Vagina (tissue), 2 donors: Measurements from ENCODE around the gene CCNF. TPM values are rescaled to one million over a fixed set of nuclear protein-coding genes. Genes with fewer than 3 reads are reported as not detected.

ENCODE experiments used
- DNase-seq, 2 donors: peaks; one replicate each; pipeline ENCODE4 v3.0.0-alpha.2; 2017; ENCODE audit errors: extremely low spot score in 2 of 2
- H3K27ac ChIP-seq: fragments of 200-600 bp; sonication (generic); one replicate; pipeline ENCODE4 v1.5.1; 2019
- H3K27me3 ChIP-seq: fragments of 200-600 bp; sonication (generic); one replicate; pipeline ENCODE4 v1.5.1; 2019
- H3K36me3 ChIP-seq, 2 donors: fragments of 200-600 bp; sonication (generic); one replicate each; pipeline ENCODE4 v1.5.1; 2017 to 2019
- H3K4me1 ChIP-seq: fragments of 200-600 bp; sonication (generic); one replicate; pipeline ENCODE4 v1.5.1; 2019
- H3K4me3 ChIP-seq, 2 donors: fragments of 200-600 bp; sonication (generic); 1 replicate in 1 of 2; 2 replicates in 1 of 2; pipeline ENCODE4 v1.5.1; 2016 to 2019
- H3K9me3 ChIP-seq: fragments of 200-600 bp; sonication (generic); one replicate; pipeline ENCODE4 v1.5.1; 2019
- POLR2A ChIP-seq, 2 donors: fragments of 450-650 bp; IDR thresholded peaks; one replicate each; pipeline ENCODE4 v1.6.1; 2017; ENCODE audit warnings: antibody characterized with exemption in 2 of 2, mild to moderate bottlenecking in 2 of 2, moderate library complexity in 2 of 2
- POLR2AphosphoS5 ChIP-seq, 2 donors: sonication (generic); formaldehyde crosslinking; IDR thresholded peaks; one replicate each; pipeline ENCODE4 v1.9.0; 2017; ENCODE audit warnings: antibody characterized with exemption in 2 of 2, mild to moderate bottlenecking in 2 of 2, low read depth in 1 of 2; ENCODE audit not compliant: insufficient read depth in 1 of 2
- intact Hi-C: fragments of 100-400 bp; cut with DNase I; formaldehyde crosslinking; loops from one replicate; pipeline ENCODE4 v1.15.1; 2023
- total RNA-seq: library from RNA; depleted of rRNA; stranded (reverse); fragments of >200 nt; gene quantifications from one replicate; pipeline ENCODE4 v1.2.3, GENCODE V29; 2016
- TF ChIP-seq, protein P1 (sequence below), 3 experiments: fragments of 450-650 bp in 2 of 3; fragments of 200-600 bp in 1 of 3; sonication (generic) in 1 of 3; IDR thresholded peaks; one replicate each; pipeline ENCODE4 v1.5.1; 2017 to 2019; ENCODE audit warnings: antibody characterized with exemption in 3 of 3, mild to moderate bottlenecking in 2 of 3, moderate library complexity in 2 of 3

Gene CCNF
- total RNA-seq, 1 donor from 2014 or later: 2.5 TPM

GRCh38 chr16:2386990-2387389 is 42.3 kb upstream of the CCNF start:
- TF ChIP-seq, protein P1, sequence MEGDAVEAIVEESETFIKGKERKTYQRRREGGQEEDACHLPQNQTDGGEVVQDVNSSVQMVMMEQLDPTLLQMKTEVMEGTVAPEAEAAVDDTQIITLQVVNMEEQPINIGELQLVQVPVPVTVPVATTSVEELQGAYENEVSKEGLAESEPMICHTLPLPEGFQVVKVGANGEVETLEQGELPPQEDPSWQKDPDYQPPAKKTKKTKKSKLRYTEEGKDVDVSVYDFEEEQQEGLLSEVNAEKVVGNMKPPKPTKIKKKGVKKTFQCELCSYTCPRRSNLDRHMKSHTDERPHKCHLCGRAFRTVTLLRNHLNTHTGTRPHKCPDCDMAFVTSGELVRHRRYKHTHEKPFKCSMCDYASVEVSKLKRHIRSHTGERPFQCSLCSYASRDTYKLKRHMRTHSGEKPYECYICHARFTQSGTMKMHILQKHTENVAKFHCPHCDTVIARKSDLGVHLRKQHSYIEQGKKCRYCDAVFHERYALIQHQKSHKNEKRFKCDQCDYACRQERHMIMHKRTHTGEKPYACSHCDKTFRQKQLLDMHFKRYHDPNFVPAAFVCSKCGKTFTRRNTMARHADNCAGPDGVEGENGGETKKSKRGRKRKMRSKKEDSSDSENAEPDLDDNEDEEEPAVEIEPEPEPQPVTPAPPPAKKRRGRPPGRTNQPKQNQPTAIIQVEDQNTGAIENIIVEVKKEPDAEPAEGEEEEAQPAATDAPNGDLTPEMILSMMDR (IDR thresholded peaks at IDR 0.05): no peak
- TF ChIP-seq POLR2A (IDR thresholded peaks at IDR 0.05): no peak
- TF ChIP-seq POLR2AphosphoS5 (IDR thresholded peaks at IDR 0.05; ENCODE audit: insufficient read depth in 1 of 2, low read depth in 1 of 2): no peak
- Histone ChIP-seq H3K27ac (no peak overlapping the region), H3K4me3 (no peak overlapping the region), H3K4me1 (no peaks in the 10 kb centered on the region), H3K36me3 (no peaks in the 10 kb centered on the region), H3K9me3 (no peaks in the 10 kb centered on the region), H3K27me3 (no peaks in the 10 kb centered on the region)
- intact Hi-C loops: no loop called here
- DNase-seq: no peak

GRCh38 chr16:2388139-2388874 is 40.9 kb upstream of the CCNF start:
- intact Hi-C loops: no loop called here
- Histone ChIP-seq H3K27ac (no peak overlapping the region), H3K9me3 (no peaks in the 10 kb centered on the region), H3K4me3 (no peak overlapping the region), H3K4me1 (no peaks in the 10 kb centered on the region), H3K36me3 (no peaks in the 10 kb centered on the region), H3K27me3 (no peaks in the 10 kb centered on the region)
- DNase-seq: no peak
- no peak for TF ChIP-seq POLR2AphosphoS5 (IDR thresholded peaks at IDR 0.05; ENCODE audit: insufficient read depth in 1 of 2, low read depth in 1 of 2)
- TF ChIP-seq POLR2A (IDR thresholded peaks at IDR 0.05): no peak
- TF ChIP-seq, protein P1 (IDR thresholded peaks at IDR 0.05): no peak

DNA sequence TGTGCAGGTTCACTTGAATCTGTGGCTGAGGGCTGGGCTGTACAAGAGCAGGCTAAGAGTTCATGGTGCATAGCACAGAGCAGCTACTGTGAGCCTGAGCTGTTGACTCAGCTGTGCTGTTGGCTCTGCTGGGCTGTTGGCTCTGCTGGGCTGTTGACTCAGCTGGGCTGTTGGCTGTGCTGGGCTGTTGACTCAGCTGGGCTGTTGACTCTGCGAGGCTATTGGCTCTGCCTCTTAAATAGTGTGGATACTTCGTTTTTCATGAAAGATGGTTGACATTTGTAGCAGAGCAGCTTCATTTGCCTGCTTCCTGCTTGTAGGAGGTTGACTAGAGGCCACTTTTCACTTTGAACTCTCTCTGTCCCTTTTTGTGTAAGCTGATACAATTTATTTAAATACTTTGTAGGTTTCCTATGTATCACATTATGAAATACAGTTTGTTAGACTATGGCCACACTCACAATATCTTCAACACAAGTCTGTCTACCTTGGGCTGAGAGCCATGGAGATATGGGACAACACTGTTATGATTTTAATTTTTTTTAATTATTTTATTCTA is 40.3 kb upstream of the CCNF start:
- Histone ChIP-seq H3K36me3 (no peaks in the 10 kb centered on the region), H3K27me3 (no peaks in the 10 kb centered on the region), H3K9me3 (no peaks in the 10 kb centered on the region), H3K4me1 (no peaks in the 10 kb centered on the region), H3K4me3 (no peak overlapping the region), H3K27ac (no peak overlapping the region)
- intact Hi-C loops: no loop called here
- no peak for DNase-seq
- no peak for TF ChIP-seq POLR2A (IDR thresholded peaks at IDR 0.05)
- TF ChIP-seq, protein P1 (IDR thresholded peaks at IDR 0.05): no peak
- TF ChIP-seq POLR2AphosphoS5 (IDR thresholded peaks at IDR 0.05; ENCODE audit: insufficient read depth in 1 of 2, low read depth in 1 of 2): no peak

DNA sequence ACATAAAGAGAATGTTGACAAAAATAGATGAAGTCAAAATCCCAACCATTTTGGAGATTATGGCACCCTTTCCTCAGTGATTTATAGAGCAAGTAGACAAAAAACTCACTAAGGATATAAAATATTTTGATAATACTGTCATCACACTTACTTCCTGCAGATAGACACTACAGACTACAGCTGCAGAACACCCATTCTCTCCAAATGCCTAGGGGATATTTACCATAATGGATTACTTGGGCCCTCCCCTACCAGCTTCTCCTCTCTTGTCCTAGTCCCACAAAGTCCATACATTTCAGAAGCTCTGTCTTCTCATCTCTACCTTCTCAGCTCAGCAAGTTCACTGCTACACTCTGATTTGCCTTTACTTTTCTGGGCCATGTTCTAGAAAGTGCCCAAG is 37.2 kb upstream of the CCNF start:
- no peaks in the 10 kb centered on the region for H3K27me3 ChIP-seq
- H3K27ac ChIP-seq: no peak overlapping the region
- intact Hi-C loops: no loop called here
- no peaks in the 10 kb centered on the region for H3K9me3 ChIP-seq
- no peak overlapping the region for H3K4me3 ChIP-seq
- no peaks in the 10 kb centered on the region for H3K4me1 ChIP-seq
- no peaks in the 10 kb centered on the region for H3K36me3 ChIP-seq
- no peak for TF ChIP-seq POLR2AphosphoS5 (IDR thresholded peaks at IDR 0.05; ENCODE audit: insufficient read depth in 1 of 2, low read depth in 1 of 2)
- TF ChIP-seq, protein P1 (IDR thresholded peaks at IDR 0.05): no peak
- no peak for TF ChIP-seq POLR2A (IDR thresholded peaks at IDR 0.05)
- DNase-seq: no peak

- no peaks in the 10 kb centered on the region for H3K27me3 ChIP-seq
- H3K9me3 ChIP-seq: no peaks in the 10 kb centered on the region
- no peaks in the 10 kb centered on the region for H3K4me1 ChIP-seq
- TF ChIP-seq POLR2AphosphoS5 (IDR thresholded peaks at IDR 0.05; ENCODE audit: insufficient read depth in 1 of 2, low read depth in 1 of 2): no peak
- TF ChIP-seq POLR2A (IDR thresholded peaks at IDR 0.05): no peak
- TF ChIP-seq, protein P1 (IDR thresholded peaks at IDR 0.05): no peak
- no peak overlapping the region for H3K27ac ChIP-seq
- no peak for DNase-seq
- intact Hi-C loops: no loop called here
- no peaks in the 10 kb centered on the region for H3K36me3 ChIP-seq
- H3K4me3 ChIP-seq: no peak overlapping the region
Measured at GRCh38 chr16:2398520-2398919, 30.7 kb upstream of the CCNF start.
